ENCODE data around the gene TSPAN16.

Gene TSPAN16

GRCh38 chr19:11324079-11324661 is 28.2 kb downstream of the TSPAN16 start:
- H2AFZ ChIP-seq (ENCODE audit: low read length), result no peak overlapping the region
- no peaks in the 10 kb centered on the region for H3K9me3 ChIP-seq (ENCODE audit: low read length)
- no peaks in the 10 kb centered on the region for H3K36me3 ChIP-seq (ENCODE audit: insufficient read depth, low read length)
- H4K20me1 ChIP-seq (ENCODE audit: insufficient read depth, low read length), result no peaks in the 10 kb centered on the region
- peaks cover 37% of the 10 kb centered on the region for H3K4me1 ChIP-seq (ENCODE audit: insufficient read depth, low read length, severe bottlenecking)
- peak overlapping the region; percentile 47; the same call in 1 of the 2 replicates for H3K4me2 ChIP-seq (ENCODE audit: low read length)
- H3K79me2 ChIP-seq (ENCODE audit: insufficient read depth, low read length), result no peaks in the 10 kb centered on the region
- H3K27ac ChIP-seq (ENCODE audit: low read depth, low read length, poor library complexity, severe bottlenecking), result peak overlapping the region; percentile 70
- TF ChIP-seq, protein P1, sequence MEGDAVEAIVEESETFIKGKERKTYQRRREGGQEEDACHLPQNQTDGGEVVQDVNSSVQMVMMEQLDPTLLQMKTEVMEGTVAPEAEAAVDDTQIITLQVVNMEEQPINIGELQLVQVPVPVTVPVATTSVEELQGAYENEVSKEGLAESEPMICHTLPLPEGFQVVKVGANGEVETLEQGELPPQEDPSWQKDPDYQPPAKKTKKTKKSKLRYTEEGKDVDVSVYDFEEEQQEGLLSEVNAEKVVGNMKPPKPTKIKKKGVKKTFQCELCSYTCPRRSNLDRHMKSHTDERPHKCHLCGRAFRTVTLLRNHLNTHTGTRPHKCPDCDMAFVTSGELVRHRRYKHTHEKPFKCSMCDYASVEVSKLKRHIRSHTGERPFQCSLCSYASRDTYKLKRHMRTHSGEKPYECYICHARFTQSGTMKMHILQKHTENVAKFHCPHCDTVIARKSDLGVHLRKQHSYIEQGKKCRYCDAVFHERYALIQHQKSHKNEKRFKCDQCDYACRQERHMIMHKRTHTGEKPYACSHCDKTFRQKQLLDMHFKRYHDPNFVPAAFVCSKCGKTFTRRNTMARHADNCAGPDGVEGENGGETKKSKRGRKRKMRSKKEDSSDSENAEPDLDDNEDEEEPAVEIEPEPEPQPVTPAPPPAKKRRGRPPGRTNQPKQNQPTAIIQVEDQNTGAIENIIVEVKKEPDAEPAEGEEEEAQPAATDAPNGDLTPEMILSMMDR (IDR thresholded peaks at IDR 0.05; ENCODE audit: low read length), result no peak
- no peak for TF ChIP-seq EZH2 (IDR thresholded peaks at IDR 0.05; ENCODE audit: borderline replicate concordance, low read length)
- H3K27me3 ChIP-seq (ENCODE audit: insufficient read depth, low read length), result no peaks in the 10 kb centered on the region
- H3F3A ChIP-seq (ENCODE audit: insufficient read depth, low read length), result no peaks in the 10 kb centered on the region
- H3K9ac ChIP-seq (ENCODE audit: low read length), result peak overlapping the region; percentile 23; the same call in 1 of the 2 replicates
- no peak overlapping the region for H3K4me3 ChIP-seq (ENCODE audit: low read depth, low read length, poor library complexity, severe bottlenecking)
- no peaks in the 10 kb centered on the region for H3K9me2 ChIP-seq (ENCODE audit: low read depth, low read length)

DNA sequence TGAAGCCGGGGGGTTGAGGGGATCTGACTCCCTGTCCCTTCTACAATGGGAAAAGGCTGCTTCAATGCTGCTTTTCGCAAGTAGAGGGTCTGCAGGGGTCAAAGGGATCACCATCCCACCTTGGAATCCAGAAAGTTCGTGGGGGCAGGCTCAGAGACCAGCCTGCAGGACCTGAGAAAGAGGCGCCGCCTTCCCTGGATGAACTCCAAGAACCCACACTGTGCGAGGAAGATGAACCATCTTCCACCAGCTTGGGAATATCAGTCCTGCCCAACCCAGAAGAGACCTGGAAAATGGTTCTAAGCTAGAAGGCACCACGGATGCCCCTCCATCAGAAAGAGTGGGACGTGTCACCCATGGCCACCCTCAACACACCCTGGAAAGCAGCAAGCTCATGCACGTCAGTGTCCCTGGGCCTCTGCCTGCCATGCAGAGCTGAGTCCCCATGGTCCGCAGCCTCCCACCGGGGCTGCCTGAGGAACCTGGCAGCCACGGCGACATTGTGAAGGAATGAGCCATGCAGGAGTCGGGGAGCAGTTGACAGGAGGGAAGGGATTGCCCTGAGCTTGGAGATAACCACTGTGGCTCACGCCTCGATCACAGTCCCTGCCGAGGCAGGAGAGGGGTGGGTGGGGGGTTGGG is 28.9 kb downstream of the TSPAN16 start:
- Histone ChIP-seq H2AFZ (ENCODE audit: low read length) (no peak overlapping the region), H3K4me2 (ENCODE audit: low read length) (peak overlapping the region; percentile 47; the same call in 1 of the 2 replicates), H3K27me3 (ENCODE audit: insufficient read depth, low read length) (no peaks in the 10 kb centered on the region), H3F3A (ENCODE audit: insufficient read depth, low read length) (no peaks in the 10 kb centered on the region), H3K27ac (ENCODE audit: low read depth, low read length, poor library complexity, severe bottlenecking) (peak overlapping the region; percentile 70), H3K36me3 (ENCODE audit: insufficient read depth, low read length) (no peaks in the 10 kb centered on the region), H3K9ac (ENCODE audit: low read length) (peak overlapping the region; percentile 23; the same call in 1 of the 2 replicates), H3K4me3 (ENCODE audit: low read depth, low read length, poor library complexity, severe bottlenecking) (no peak overlapping the region), H3K9me2 (ENCODE audit: low read depth, low read length) (no peaks in the 10 kb centered on the region), H3K79me2 (ENCODE audit: insufficient read depth, low read length) (no peaks in the 10 kb centered on the region), H3K9me3 (ENCODE audit: low read length) (no peaks in the 10 kb centered on the region), H3K4me1 (ENCODE audit: insufficient read depth, low read length, severe bottlenecking) (peaks cover 37% of the 10 kb centered on the region), H4K20me1 (ENCODE audit: insufficient read depth, low read length) (no peaks in the 10 kb centered on the region)
- TF ChIP-seq, protein P1 (IDR thresholded peaks at IDR 0.05; ENCODE audit: low read length), result no peak
- no peak for TF ChIP-seq EZH2 (IDR thresholded peaks at IDR 0.05; ENCODE audit: borderline replicate concordance, low read length)

DNA sequence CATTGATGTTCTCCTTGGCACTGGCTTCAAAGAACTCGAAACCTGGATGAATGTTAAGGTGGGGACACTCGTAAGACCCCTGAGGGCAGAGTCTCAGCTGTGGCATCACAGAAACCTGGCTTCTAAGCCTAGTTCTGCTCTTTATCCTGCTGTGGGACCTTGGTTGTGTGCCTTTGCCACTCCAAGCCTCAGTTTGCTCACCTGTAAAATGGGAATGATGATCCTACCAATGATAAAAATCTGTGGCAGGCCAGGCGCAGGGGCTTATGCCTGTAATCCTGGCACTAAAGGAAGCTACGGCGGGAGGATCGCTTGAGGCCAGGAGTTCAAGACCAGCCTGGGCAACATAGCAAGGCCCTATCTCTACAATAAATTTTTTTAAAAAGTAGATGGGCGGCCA is 29.6 kb downstream of the TSPAN16 start:
- Histone ChIP-seq H3K4me2 (ENCODE audit: low read length) (no peak overlapping the region), H3K79me2 (ENCODE audit: insufficient read depth, low read length) (no peaks in the 10 kb centered on the region), H3K9me3 (ENCODE audit: low read length) (no peaks in the 10 kb centered on the region), H3K9me2 (ENCODE audit: low read depth, low read length) (no peaks in the 10 kb centered on the region), H3K27me3 (ENCODE audit: insufficient read depth, low read length) (no peaks in the 10 kb centered on the region), H3K36me3 (ENCODE audit: insufficient read depth, low read length) (no peaks in the 10 kb centered on the region), H3F3A (ENCODE audit: insufficient read depth, low read length) (no peaks in the 10 kb centered on the region), H3K27ac (ENCODE audit: low read depth, low read length, poor library complexity, severe bottlenecking) (no peak overlapping the region), H2AFZ (ENCODE audit: low read length) (no peak overlapping the region), H3K4me1 (ENCODE audit: insufficient read depth, low read length, severe bottlenecking) (peaks cover 33% of the 10 kb centered on the region), H3K4me3 (ENCODE audit: low read depth, low read length, poor library complexity, severe bottlenecking) (no peak overlapping the region), H3K9ac (ENCODE audit: low read length) (no peak overlapping the region), H4K20me1 (ENCODE audit: insufficient read depth, low read length) (no peaks in the 10 kb centered on the region)
- no peak for TF ChIP-seq EZH2 (IDR thresholded peaks at IDR 0.05; ENCODE audit: borderline replicate concordance, low read length)
- TF ChIP-seq, protein P1 (IDR thresholded peaks at IDR 0.05; ENCODE audit: low read length), result no peak
